Occipital lobe (tissue), 2 donors: ENCODE results near the gene ST3GAL5. TPM values are rescaled to one million over a fixed set of nuclear protein-coding genes. Genes with fewer than 3 reads are reported as not detected.
A peak's percentile ranks its signal among the peaks of the same experiment; 100 is the strongest.
"Not testable (repeated sequence)": the region's sequence is repeated elsewhere in the genome, so short reads cannot be mapped to it uniquely, and the experiment has no call there.

Experiments used
- DNase-seq: peaks from one replicate; lab custom pipeline; 2025; lab: John Stamatoyannopoulos, UW
- total RNA-seq: library from RNA; depleted of rRNA; stranded (reverse); fragments of >200 nt; gene quantifications from one replicate; pipeline ENCODE4 v1.2.3, GENCODE V29; 2014

Gene ST3GAL5
- total RNA-seq, 1 donor from 2014 or later, result 26.5 TPM

- no peak for DNase-seq
Observed at GRCh38 chr2:85838181-85838580, 50.6 kb downstream of the ST3GAL5 start.

DNA sequence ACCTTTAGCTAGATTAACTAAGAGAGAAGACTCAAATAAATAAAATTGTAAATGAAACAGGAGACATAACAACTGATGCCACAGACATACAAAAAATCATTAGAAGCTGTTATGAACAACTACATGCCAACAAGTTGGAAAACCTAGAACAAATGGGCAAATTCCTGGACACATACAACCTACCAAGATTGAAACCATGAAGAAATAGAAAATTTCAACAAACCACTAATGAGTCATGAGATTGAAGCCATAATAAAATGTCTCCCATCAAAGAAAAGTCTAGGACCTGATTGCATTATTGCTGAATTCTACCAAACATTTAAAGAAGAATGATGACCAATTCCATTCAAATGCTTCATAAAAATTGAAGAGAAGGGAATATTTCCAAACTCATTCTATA is 54.3 kb downstream of the ST3GAL5 start:
- no peak for DNase-seq

- no peak for DNase-seq
Observed at GRCh38 chr2:85831735-85832134, 57.1 kb downstream of the ST3GAL5 start.

GRCh38 chr2:85830645-85831044 is 58.1 kb downstream of the ST3GAL5 start:
- DNase-seq, result no peak

DNA sequence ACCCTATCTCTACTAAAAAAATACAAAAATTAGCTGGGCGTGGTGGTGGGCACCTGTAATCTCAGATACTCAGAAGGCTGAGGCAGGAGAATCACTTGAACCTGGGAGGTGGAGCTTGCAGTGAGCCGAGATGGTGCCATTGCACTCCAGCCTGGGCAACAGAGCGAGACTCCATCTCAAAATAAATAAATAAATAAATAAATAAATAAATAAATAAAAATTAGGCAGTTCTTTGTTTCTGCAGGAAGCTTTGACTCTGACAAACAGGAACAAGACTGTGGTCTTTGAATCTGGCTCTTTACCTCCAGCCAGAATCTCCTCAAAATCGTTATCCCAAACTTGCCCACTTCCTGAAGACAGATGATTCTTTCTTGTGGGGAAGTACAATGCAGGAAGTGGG is 59.4 kb downstream of the ST3GAL5 start:
- DNase-seq, result not testable (repeated sequence)

GRCh38 chr2:85828725-85829124 is 60.1 kb downstream of the ST3GAL5 start:
- no peak for DNase-seq

DNA sequence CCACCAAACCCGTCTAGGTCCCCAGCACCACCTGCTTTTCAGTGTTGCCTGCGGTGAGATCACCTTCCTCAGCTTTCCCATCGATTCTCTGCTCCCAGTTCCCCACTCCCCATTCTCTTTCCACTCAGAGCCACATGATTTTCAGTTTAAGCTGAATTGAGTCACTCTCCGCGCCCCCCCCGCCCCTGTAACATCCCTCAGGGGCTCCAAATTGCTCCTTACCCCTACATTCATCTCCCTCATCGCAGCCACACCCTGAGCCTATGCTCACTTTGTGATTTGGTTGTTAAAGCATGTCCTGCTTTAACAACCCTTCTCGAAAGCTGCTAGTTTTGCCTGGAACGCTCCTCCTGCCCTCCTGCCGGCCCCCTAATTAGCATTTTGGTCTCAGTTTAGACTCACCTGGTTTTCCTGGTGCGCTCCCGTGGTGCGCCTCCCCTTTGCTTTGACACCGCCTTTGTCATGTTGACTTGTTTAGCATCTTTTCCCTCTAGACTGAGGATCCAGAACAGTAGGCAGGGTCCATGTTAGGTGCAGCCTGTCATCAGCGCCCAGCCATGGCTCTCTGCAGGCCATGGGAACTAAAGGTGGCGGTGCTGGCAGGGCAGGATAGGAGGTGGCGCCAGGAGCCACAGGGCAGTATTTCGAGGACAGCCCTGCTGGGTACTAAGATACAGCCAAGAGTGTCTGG is 60.8 kb downstream of the ST3GAL5 start:
- no peak for DNase-seq

DNA sequence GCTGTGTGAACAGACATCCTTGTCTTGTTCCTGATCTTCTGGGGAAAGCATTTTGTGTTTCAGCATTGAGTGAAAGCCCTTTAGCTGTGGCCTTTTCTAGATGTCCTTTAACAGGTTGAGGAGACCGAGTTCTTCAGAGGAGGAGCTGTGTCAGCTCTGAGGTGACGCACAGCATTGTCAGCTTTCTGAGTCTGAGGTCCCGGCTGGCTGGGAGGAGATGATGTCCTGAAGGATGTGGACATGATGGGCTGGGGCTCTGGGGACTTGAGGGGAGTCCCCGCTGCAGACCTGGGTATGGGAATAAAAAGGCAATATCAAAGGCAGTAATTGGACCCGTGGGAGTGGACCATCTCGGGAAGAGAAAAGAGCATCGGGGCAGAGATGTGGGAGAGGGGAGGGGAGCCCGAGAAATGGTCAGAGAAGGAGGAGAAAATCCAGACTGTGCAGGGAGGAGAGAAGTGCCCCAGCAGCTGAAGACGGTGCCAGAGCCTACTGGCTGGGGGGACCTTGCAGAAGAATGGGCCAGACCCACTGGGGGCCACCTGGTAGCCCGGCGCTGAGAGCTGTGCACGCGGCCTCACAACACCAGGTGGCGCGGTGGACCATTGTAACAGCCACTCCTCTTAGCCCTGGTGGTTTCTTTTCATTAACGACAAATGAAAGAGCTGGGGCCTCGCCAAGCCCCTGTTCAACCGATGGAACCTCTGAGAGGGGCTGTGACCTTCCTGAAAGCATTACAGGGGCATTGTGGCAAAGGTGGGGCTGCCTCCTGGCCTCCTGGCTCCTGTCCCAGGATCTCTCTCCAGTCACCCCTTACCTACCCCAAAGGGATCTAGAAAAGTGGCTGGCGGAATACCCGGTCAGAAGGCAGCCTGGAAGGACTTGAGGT is 61.6 kb downstream of the ST3GAL5 start:
- peak; percentile 24 for DNase-seq

DNA sequence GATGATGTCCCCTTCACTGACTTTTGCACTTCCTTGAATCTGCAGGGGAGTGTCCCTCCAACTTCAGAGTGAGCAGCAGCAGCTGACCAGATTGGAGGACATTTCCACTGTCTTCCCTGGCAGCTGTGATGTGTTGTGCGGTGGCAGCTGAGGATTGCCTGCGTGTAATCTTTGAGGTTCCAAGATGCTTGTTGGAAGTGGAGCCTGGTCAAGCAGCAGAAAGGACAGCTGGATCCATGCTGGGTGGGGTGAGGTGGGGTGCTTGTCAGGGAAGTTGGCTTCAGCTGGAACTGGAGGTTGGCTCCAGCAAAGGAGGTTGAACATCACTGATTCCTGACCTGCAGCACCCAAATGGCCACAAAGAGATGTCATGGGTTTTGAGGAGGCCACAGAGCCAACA is 64.8 kb downstream of the ST3GAL5 start:
- DNase-seq, result no peak

- DNase-seq, result no peak
Observed at GRCh38 chr2:85822766-85823165, 66.0 kb downstream of the ST3GAL5 start.

DNA sequence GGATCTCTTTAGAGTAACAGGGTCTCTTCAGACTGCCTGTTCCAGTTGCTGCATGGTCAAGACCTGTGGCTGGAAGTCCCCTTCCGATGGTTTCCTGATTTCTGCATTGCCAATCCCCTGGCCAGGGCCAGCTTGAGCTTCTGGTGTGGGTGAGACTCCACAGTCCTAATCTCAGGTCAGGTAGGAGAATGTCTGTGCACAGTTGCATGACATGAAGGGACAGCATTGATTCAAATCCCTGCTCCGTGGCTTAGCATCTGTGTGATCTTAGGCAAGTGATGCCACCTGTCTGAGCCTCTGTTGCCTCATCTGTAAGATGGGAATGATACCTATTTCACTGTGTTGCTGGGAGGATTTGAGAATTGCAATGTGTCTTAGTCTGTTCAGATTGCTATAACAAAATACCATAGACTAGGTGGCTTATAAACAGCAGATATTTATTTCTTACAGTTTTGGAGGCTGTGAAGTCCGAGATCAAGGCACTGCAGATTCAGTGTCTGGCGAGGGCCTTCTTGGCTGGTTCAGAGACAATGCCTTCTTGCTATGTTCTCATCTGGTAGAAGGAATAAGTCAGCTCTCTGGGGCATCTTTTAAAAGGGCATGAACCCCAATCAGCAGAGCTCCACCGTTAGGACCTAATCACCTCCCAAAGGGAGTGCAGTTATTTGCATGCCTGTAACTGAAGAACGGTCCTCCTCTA is 68.8 kb downstream of the ST3GAL5 start:
- no peak for DNase-seq

GRCh38 chr2:85814802-85815550 is 73.8 kb downstream of the ST3GAL5 start:
- DNase-seq, result no peak

- DNase-seq, result peak; percentile 82
Observed at GRCh38 chr2:85813982-85814801, 74.6 kb downstream of the ST3GAL5 start.

DNA sequence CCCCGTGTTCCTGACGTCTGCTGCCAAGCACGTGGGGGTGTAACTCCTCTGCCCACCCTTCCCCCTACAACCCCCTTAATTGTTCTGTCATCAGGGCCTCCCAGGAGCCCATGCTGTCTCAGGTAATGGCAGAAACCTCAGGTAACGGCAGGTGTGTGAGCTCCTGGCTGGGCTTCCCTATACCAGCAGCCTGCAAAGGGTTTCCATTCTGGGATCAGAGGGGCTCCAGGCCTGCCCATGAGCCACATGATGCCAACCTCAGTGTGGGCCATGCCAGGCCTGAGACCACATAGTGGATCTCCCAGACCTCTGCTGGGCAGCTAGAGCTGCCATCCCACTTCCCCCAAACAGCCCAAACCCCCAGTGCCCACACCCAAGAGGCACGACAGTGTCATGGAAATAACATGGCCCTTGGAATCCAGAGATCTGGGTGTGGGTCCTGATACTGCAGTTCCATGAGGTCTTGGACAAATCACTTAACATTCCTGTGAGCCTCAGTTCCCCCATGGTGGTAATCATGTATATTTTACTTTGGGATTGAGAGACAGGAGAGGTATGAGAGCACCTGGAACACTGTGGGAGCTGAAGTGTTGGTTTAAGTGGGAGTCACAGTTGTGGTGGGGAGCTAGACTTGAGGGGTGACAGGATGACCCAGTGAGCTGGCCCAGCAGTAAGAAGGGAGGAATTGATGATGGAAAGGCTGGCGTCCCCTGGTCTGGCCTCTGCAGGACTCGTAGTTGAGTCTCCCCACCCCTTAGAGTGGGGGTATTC is 75.4 kb downstream of the ST3GAL5 start:
- no peak for DNase-seq

DNA sequence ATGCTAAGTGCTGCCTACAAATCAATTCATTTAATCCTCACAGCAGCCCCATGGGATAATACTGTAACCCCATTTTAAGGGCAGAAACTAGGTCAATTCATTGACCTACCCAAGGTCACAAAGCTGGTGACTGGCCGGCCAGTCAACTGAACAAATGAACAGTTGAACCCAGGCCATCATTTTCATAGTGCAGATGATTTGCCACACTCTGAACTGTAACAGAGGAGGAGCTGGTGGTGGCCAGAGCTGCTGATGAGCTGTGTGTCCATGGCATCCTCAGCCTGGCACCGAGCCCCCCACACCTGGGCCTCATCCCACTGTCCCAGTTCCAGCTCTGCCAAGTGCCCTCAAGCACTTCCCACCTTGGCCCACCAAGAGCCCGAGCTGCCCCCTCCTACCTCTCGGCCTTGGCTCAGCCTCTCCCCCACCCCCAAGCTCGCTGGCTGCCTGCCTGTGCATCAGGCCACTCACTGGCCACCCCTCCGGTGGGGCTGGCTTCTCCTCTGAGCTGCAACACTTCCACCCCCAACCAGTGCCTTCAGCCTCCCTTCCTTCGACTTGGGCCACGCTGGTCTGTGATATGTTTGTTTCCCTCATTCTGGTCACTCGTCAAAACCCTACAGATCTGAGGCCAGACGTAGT is 76.6 kb downstream of the ST3GAL5 start:
- no peak for DNase-seq

GRCh38 chr2:85811180-85812093 is 77.4 kb downstream of the ST3GAL5 start:
- DNase-seq, result no peak

DNA sequence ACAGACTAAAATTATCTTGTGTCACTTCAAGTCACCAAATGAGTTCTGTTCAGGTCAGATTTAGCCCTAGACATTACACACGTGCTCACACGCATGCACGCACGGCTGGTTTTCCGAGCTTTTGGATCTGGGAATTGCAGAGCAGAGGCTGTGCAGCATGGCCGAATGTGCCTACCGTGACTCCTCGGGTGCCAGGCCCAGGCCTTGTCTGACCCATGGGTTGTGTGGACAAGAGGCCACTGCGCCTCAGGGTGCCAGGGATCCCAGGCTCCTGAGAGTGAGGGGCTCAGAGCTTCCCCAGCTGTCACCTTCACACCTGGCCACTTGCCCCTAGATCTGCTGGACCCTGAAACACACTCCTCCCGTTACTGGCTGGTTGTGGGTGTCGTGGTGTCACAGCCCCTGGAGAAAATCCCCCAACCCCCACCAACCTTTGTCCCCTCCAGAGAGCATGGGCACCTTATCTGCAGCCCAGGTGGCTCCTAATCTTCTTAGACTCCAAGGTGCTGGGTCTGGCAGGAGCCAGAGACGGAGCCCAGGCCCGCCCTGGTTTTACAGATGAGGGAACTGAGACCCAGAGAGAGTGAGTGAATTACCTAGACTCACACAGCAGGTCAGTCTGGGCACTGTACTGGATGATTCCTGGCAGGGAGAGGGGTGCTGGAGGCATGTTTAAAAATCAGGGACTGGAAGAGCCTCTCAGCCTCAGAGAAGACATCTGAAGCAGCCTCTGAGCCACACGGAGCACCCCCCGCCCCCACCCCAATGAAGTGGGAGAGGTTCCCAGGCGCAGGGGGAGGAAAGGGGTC is 78.2 kb downstream of the ST3GAL5 start:
- DNase-seq, result no peak
